Stimulated activated CD4-positive, alpha-beta T cell treated with anti-CD3 and anti-CD28 coated beads, Interleukin-2, amount 100 ng/mL, for 4 hours (primary cell): ENCODE results near the gene ZNF521.

Experiments used
- DNase-seq: peaks from one replicate; pipeline ENCODE4 v3.0.0-alpha.2; 2020; ENCODE audit warnings: low read depth

ZNF521 gene

GRCh38 chr18:25167612-25168410 lies 184.2 kb downstream of the ZNF521 start:
- no peak for DNase-seq

- no peak for DNase-seq
These were observed 185.9 kb downstream of the ZNF521 start for GRCh38 chr18:25166113-25166512.

- DNase-seq: no peak
These were observed 186.8 kb downstream of the ZNF521 start for GRCh38 chr18:25164848-25165811.

- DNase-seq: no peak
These were observed 187.6 kb downstream of the ZNF521 start for GRCh38 chr18:25164211-25164847.

GRCh38 chr18:25153426-25153825 lies 198.5 kb downstream of the ZNF521 start:
- DNase-seq: no peak

GRCh38 chr18:25147877-25148488 lies 204.0 kb downstream of the ZNF521 start:
- DNase-seq: no peak

- DNase-seq: no peak
These were observed 205.5 kb downstream of the ZNF521 start for GRCh38 chr18:25146512-25146910.

GRCh38 chr18:25145731-25146511 lies 206.0 kb downstream of the ZNF521 start:
- no peak for DNase-seq

GRCh38 chr18:25144820-25145219 lies 207.1 kb downstream of the ZNF521 start:
- DNase-seq: no peak

GRCh38 chr18:25141886-25142285 lies 210.1 kb downstream of the ZNF521 start:
- no peak for DNase-seq

GRCh38 chr18:25141399-25141798 lies 210.6 kb downstream of the ZNF521 start:
- no peak for DNase-seq

GRCh38 chr18:25140962-25141308 lies 211.0 kb downstream of the ZNF521 start:
- no peak for DNase-seq

- no peak for DNase-seq
These were observed 211.6 kb downstream of the ZNF521 start for GRCh38 chr18:25140124-25140961.

- DNase-seq: no peak
These were observed 214.8 kb downstream of the ZNF521 start for GRCh38 chr18:25137197-25137472.

- DNase-seq: no peak
These were observed 215.4 kb downstream of the ZNF521 start for GRCh38 chr18:25136416-25137196.

- DNase-seq: no peak
These were observed 217.1 kb downstream of the ZNF521 start for GRCh38 chr18:25134861-25135260.

GRCh38 chr18:25133879-25134278 lies 218.1 kb downstream of the ZNF521 start:
- no peak for DNase-seq

GRCh38 chr18:25132786-25133496 lies 219.0 kb downstream of the ZNF521 start:
- no peak for DNase-seq

- no peak for DNase-seq
These were observed 225.2 kb downstream of the ZNF521 start for GRCh38 chr18:25126751-25127150.
